Calu3 (cell line): ENCODE data around the gene VEZF1. TPM values are rescaled to one million over a fixed set of nuclear protein-coding genes. Genes with fewer than 3 reads are reported as not detected.
A peak's percentile ranks its signal among the peaks of the same experiment; 100 is the strongest.

Source experiments
- Bru-seq: library from RNA; stranded (reverse); fragments of 400-500 nt; gene quantifications from one replicate; lab custom pipeline; 2021; lab: Mats Ljungman, UMichigan
- BruChase-seq, 2 experiments: library from RNA; stranded (reverse); fragments of 400-500 nt; gene quantifications; one replicate each; lab custom pipeline; 2021; lab: Mats Ljungman, UMichigan
- BruUV-seq: library from RNA; stranded (reverse); fragments of 400-500 nt; replicated peaks from 2 replicates; lab custom pipeline; 2021; lab: Mats Ljungman, UMichigan
- CTCF ChIA-PET: fragments of 300-600 bp; sonication (Branson Sonifier 250); formaldehyde crosslinking; loops from one replicate; lab custom pipeline; 2022; ENCODE audit warnings: antibody characterized with exemption; lab: Charles Lee
- DNase-seq: peaks from one replicate; pipeline ENCODE4 v3.0.0; 2022
- H3K27ac Mint-ChIP-seq: one replicate; pipeline ENCODE4 v1.8.0; 2022; ENCODE audit warnings: mixed read lengths; ENCODE audit not compliant: unreplicated experiment
- H3K27me3 Mint-ChIP-seq: one replicate; pipeline ENCODE4 v1.8.0; 2022; ENCODE audit warnings: mixed read lengths; ENCODE audit not compliant: unreplicated experiment
- H3K36me3 Mint-ChIP-seq: one replicate; pipeline ENCODE4 v1.8.0; 2022; ENCODE audit warnings: mild to moderate bottlenecking, moderate library complexity, mixed read lengths; ENCODE audit not compliant: insufficient read depth, unreplicated experiment
- H3K4me1 Mint-ChIP-seq: one replicate; pipeline ENCODE4 v1.8.0; 2022; ENCODE audit warnings: mild to moderate bottlenecking, low read depth, mixed read lengths; ENCODE audit not compliant: unreplicated experiment
- H3K4me3 Mint-ChIP-seq: one replicate; pipeline ENCODE4 v1.8.0; 2022; ENCODE audit warnings: mild to moderate bottlenecking, low read depth, moderate library complexity, mixed read lengths; ENCODE audit not compliant: unreplicated experiment
- H3K9me3 Mint-ChIP-seq: one replicate; pipeline ENCODE4 v1.8.0; 2022; ENCODE audit warnings: low read depth, mixed read lengths; ENCODE audit not compliant: unreplicated experiment
- intact Hi-C: fragments of 100-400 bp; cut with micrococcal nuclease; formaldehyde crosslinking; loops from one replicate; pipeline ENCODE4 v1.10.0; 2022; ENCODE audit not compliant: unreplicated experiment
- long read RNA-seq: library from polyadenylated mRNA; stranded (forward); transcript quantifications from one replicate; pipeline ENCODE4 v2.0.0, GENCODE V29; 2022
- total RNA-seq: library from RNA; stranded (reverse); gene quantifications from 2 replicates; pipeline ENCODE4 v1.2.3, GENCODE V29; 2022
- TF ChIP-seq, protein P1 (sequence below): fragments of 200-600 bp; IDR thresholded peaks from one replicate; pipeline ENCODE4 v1.8.0; 2022; ENCODE audit warnings: antibody characterized with exemption; ENCODE audit not compliant: unreplicated experiment

VEZF1 gene, protein sequence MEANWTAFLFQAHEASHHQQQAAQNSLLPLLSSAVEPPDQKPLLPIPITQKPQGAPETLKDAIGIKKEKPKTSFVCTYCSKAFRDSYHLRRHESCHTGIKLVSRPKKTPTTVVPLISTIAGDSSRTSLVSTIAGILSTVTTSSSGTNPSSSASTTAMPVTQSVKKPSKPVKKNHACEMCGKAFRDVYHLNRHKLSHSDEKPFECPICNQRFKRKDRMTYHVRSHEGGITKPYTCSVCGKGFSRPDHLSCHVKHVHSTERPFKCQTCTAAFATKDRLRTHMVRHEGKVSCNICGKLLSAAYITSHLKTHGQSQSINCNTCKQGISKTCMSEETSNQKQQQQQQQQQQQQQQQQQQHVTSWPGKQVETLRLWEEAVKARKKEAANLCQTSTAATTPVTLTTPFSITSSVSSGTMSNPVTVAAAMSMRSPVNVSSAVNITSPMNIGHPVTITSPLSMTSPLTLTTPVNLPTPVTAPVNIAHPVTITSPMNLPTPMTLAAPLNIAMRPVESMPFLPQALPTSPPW
- total RNA-seq (33.4 and 40.4 TPM in 2 replicates), Bru-seq, nascent RNA (percentile 85 among the genes with signal in this experiment), BruChase-seq, experiment 1, labeled RNA remaining after a 6-hour chase (percentile 84 among the genes with signal in this experiment), BruChase-seq, experiment 2, labeled RNA remaining after a 2-hour chase (percentile 89 among the genes with signal in this experiment)
- long read RNA-seq, transcript VEZF1-202 (6 exons, 2,321 nt) = major isoform, 6 of 10 reads
- long read RNA-seq, partial matches to known transcripts = 1 of 10 reads
- long read RNA-seq, other reads (novel, unspliced or antisense) = 3 of 10 reads

DNA sequence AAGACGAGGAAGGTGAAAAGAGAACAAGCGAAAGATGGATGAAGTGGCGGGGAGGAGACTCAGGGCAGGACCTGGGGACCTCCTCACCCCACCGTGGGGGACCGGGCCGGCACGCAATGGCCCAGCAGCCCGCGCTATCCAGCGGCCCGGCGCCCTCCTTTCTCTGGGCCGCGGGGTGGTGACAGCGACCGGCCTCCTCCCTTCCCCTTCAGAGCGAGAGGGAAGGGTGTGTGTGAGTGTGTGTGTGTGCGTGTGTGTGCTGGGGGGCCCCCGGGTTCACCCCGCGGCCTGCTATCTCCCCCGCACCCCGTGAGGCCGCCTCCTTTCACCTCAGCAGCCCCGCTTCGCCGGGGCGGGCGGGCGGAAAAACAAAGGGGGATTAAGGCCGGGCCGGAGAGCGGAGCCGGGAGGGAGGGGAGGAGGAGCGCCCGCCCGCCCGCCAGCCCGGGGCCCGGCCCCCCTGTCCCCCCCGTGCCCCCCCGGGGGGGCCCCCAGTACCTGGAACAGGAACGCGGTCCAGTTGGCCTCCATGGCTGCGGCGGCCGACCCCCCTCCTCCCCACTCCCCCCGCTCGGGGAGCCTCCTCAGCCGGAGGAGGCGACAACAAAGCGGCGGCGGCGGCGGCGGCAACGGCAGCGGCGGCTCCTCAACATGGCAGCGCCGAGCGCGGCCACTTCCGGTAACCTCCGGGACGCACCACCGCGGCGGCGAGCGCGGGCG lies at the start of gene VEZF1:
Gene VEZF1 (minus strand): TSS at position 674 of the 720 bp plus-strand sequence. CDS start 143 bp downstream, at position 531.
- TF ChIP-seq, protein P1, sequence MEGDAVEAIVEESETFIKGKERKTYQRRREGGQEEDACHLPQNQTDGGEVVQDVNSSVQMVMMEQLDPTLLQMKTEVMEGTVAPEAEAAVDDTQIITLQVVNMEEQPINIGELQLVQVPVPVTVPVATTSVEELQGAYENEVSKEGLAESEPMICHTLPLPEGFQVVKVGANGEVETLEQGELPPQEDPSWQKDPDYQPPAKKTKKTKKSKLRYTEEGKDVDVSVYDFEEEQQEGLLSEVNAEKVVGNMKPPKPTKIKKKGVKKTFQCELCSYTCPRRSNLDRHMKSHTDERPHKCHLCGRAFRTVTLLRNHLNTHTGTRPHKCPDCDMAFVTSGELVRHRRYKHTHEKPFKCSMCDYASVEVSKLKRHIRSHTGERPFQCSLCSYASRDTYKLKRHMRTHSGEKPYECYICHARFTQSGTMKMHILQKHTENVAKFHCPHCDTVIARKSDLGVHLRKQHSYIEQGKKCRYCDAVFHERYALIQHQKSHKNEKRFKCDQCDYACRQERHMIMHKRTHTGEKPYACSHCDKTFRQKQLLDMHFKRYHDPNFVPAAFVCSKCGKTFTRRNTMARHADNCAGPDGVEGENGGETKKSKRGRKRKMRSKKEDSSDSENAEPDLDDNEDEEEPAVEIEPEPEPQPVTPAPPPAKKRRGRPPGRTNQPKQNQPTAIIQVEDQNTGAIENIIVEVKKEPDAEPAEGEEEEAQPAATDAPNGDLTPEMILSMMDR = no peak
- H3K4me3 Mint-ChIP-seq = peak within 1 kb of the TSS; percentile 79
- H3K36me3 Mint-ChIP-seq = peaks cover 48% of the 10 kb centered on the region
- H3K9me3 Mint-ChIP-seq = no peaks in the 10 kb centered on the region
- BruUV-seq = no TSS peak
- H3K27me3 Mint-ChIP-seq = no peaks in the 10 kb centered on the region
- CTCF ChIA-PET = interaction anchor here (1.0 to 1.4 kb wide), 3 partner anchors 94 to 128 kb away, joined by 3 to 5 read pairs (median 4); no protein-coding TSS in a partner anchor
- DNase-seq = peak; percentile 66
- peak within 1 kb of the TSS; percentile 93 for H3K27ac Mint-ChIP-seq
- intact Hi-C loops = loop anchor here (2.0 to 5.0 kb wide), 2 partner anchors 39 to 110 kb away; no protein-coding TSS in a partner anchor
- peaks cover 16% of the 10 kb centered on the region for H3K4me1 Mint-ChIP-seq

DNA sequence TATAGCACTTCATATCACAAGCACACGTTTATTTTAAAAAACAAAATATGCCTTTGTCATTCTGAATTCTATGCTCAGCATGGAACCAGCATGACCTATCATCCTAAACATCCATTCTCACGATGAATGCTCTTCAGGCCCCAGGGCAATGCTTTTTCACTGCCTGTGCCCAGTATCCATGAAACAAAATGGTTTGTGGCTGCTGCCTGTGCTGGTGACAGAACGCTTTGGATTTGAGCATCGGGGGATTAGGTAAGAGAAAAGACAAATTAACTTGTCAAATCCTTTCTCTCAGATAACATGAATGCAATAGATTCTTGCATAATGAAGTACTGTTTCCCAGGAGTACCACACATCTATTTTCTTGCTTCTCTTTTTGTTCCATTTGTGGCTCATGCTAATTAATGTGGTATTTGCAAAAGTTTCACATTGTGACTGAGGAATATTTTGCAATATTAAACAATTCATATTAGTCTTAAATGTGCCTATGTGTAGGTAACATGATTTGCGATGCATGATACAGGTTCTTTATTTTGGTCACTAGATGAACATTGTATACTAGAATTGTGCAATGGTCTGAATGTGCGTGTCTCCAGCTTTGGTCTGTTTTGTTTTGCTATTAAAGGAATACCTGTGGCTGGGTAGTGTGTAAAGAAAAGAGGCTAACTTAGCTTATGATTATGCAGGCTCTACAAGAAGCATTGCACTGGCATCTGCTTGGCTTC lies 44.8 kb upstream of the VEZF1 start:
- H3K4me1 Mint-ChIP-seq = no peaks in the 10 kb centered on the region
- intact Hi-C loops = no loop called here
- TF ChIP-seq, protein P1 = no peak
- H3K9me3 Mint-ChIP-seq = peaks cover 2% of the 10 kb centered on the region
- BruUV-seq = no TSS peak
- H3K27me3 Mint-ChIP-seq = peaks cover 8% of the 10 kb centered on the region
- no peaks in the 10 kb centered on the region for H3K36me3 Mint-ChIP-seq
- no peak for DNase-seq
- CTCF ChIA-PET = no interaction called here
- no peak overlapping the region for H3K4me3 Mint-ChIP-seq
- no peak overlapping the region for H3K27ac Mint-ChIP-seq

DNA sequence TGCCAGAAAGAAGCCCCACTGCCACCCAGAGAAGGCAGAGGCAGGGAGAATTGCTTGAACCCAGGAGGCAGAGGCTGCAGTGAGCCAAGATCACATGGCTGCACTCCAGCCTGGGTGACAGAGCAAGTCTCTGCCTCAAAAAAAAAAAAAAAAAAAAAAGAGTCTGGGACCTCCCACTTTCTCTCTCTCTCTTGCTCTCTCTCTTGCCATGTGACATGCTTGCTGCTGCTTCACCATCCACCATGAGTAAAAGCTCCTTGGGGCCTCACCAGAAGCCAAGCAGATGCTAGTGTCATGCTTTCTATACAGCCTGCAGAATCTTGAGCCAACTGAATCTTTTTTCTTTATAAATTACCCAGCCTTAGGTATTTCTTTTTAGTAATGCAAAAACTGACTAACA lies 40.5 kb upstream of the VEZF1 start:
- no peak for DNase-seq
- intact Hi-C loops = no loop called here
- no peaks in the 10 kb centered on the region for H3K4me1 Mint-ChIP-seq
- peaks cover 26% of the 10 kb centered on the region for H3K27me3 Mint-ChIP-seq
- H3K36me3 Mint-ChIP-seq = no peaks in the 10 kb centered on the region
- CTCF ChIA-PET = no interaction called here
- H3K9me3 Mint-ChIP-seq = peaks cover 5% of the 10 kb centered on the region
- no peak overlapping the region for H3K4me3 Mint-ChIP-seq
- BruUV-seq = no TSS peak
- TF ChIP-seq, protein P1 = no peak
- H3K27ac Mint-ChIP-seq = no peak overlapping the region
